Natural killer cell (primary cell): ENCODE data around the gene IFI35. TPM values are rescaled to one million over a fixed set of nuclear protein-coding genes. Genes with fewer than 3 reads are reported as not detected.
"Not testable (repeated sequence)": the region's sequence is repeated elsewhere in the genome, so short reads cannot be mapped to it uniquely, and the experiment has no call there.

Experiments
- ATAC-seq, 3 donors: fragments of 150-1000 bp in 2 of 3; fragments of 200-7000 bp in 1 of 3; cut with Tn5 transposase; 1 replicate in 1 of 3; 2 replicates in 2 of 3; pipeline ENCODE4 v1.10.0; 2021; ENCODE audit warnings: mild to moderate bottlenecking in 2 of 3, moderate library complexity in 2 of 3
- DNase-seq, 2 donors: peaks; one replicate each; pipeline versions ENCODE4 v3.0.0 to v3.0.0-alpha.2; 2013 to 2021; ENCODE audit warnings: mixed read lengths in 1 of 2
- H3K27ac ChIP-seq: one replicate; pipeline ENCODE4 v1.5.1; 2013; ENCODE audit warnings: mild to moderate bottlenecking, low read length
- H3K27me3 ChIP-seq: one replicate; pipeline ENCODE4 v1.6.1; 2013; ENCODE audit warnings: low read length; ENCODE audit not compliant: control insufficient read depth, insufficient read depth
- H3K36me3 ChIP-seq: one replicate; pipeline ENCODE4 v1.6.1; 2013; ENCODE audit warnings: low read length; ENCODE audit not compliant: control insufficient read depth, insufficient read depth
- H3K4me1 ChIP-seq: one replicate; pipeline ENCODE4 v1.6.1; 2013; ENCODE audit warnings: low read length; ENCODE audit not compliant: control insufficient read depth, insufficient read depth
- H3K4me3 ChIP-seq: one replicate; pipeline ENCODE4 v1.5.1; 2013; ENCODE audit warnings: low read length
- H3K9me3 ChIP-seq: one replicate; pipeline ENCODE4 v1.6.1; 2013; ENCODE audit warnings: low read length; ENCODE audit not compliant: control insufficient read depth, insufficient read depth
- H3K27ac Mint-ChIP-seq, 2 donors: one replicate each; pipeline ENCODE4 v1.8.0; 2022; ENCODE audit warnings: mild to moderate bottlenecking in 2 of 2, mixed read lengths in 2 of 2, moderate library complexity in 1 of 2
- H3K27me3 Mint-ChIP-seq, 2 donors: one replicate each; pipeline ENCODE4 v1.8.0; 2022; ENCODE audit warnings: low read depth in 2 of 2, mixed read lengths in 2 of 2
- H3K36me3 Mint-ChIP-seq: one replicate; pipeline ENCODE4 v1.8.0; 2022; ENCODE audit warnings: mixed read lengths
- H3K4me1 Mint-ChIP-seq, 2 donors: one replicate each; pipeline ENCODE4 v1.8.0; 2022; ENCODE audit warnings: mixed read lengths in 2 of 2
- H3K4me3 Mint-ChIP-seq: one replicate; pipeline ENCODE4 v1.8.0; 2022; ENCODE audit warnings: mild to moderate bottlenecking, moderate library complexity, mixed read lengths
- H3K9me3 Mint-ChIP-seq, 2 donors: one replicate each; pipeline ENCODE4 v1.8.0; 2022; ENCODE audit warnings: mixed read lengths in 2 of 2
- CTCF ChIP-seq: fragments of 200-600 bp; IDR thresholded peaks from one replicate; pipeline ENCODE4 v1.8.0; 2022; ENCODE audit warnings: antibody characterized with exemption
- WGBS: methylation state at CpG from one replicate; pipeline ENCODE4 v1.1.7; 2013; ENCODE audit warnings: missing lambda C conversion rate; ENCODE audit not compliant: insufficient coverage; 5-methylcytosine and 5-hydroxymethylcytosine counted together
- intact Hi-C: fragments of 100-400 bp; cut with micrococcal nuclease; formaldehyde crosslinking; loops from one replicate; pipeline ENCODE4 v1.14.2; 2022
- total RNA-seq, 4 donors: library from RNA; stranded (reverse); fragments of 120-200 nt in 1 of 4; gene quantifications; one replicate each; pipeline versions ENCODE4 v1.2.3 to v1.2.4, GENCODE V29; 2013 to 2022

Gene IFI35
- total RNA-seq, 3 donors from 2014 or later (not counting 1 experiment from before 2014, with no cell fraction given): 50.0 to 66.8 (median 59.4) TPM

- intact Hi-C loops: no loop called here
- 74% methylated on average over 5 of the region's 5 CpGs for WGBS
- peaks cover 7% of the 10 kb centered on the region for H3K4me1 ChIP-seq
- DNase-seq: no peak
- H3K27ac Mint-ChIP-seq: no peak overlapping the region
- H3K4me3 ChIP-seq: no peak overlapping the region
- no peaks in the 10 kb centered on the region for H3K9me3 ChIP-seq
- no peak overlapping the region for H3K4me3 Mint-ChIP-seq
- TF ChIP-seq CTCF: no peak
- H3K27me3 Mint-ChIP-seq: no peaks in the 10 kb centered on the region
- H3K36me3 Mint-ChIP-seq: no peaks in the 10 kb centered on the region
- no peak overlapping the region for H3K27ac ChIP-seq
- H3K9me3 Mint-ChIP-seq: no peaks in the 10 kb centered on the region
- no peaks in the 10 kb centered on the region for H3K36me3 ChIP-seq
- no peak for ATAC-seq
- no peaks in the 10 kb centered on the region for H3K27me3 ChIP-seq
- H3K4me1 Mint-ChIP-seq: peaks cover 6% of the 10 kb centered on the region in 2 donors
These were observed 37.5 kb upstream of the IFI35 start for GRCh38 chr17:42969001-42969581.

- no peak overlapping the region for H3K27ac ChIP-seq
- 93% methylated on average over 5 of the region's 5 CpGs for WGBS
- no peaks in the 10 kb centered on the region for H3K36me3 Mint-ChIP-seq
- no peak overlapping the region for H3K27ac Mint-ChIP-seq
- H3K4me3 Mint-ChIP-seq: no peak overlapping the region
- no peaks in the 10 kb centered on the region for H3K4me1 ChIP-seq
- TF ChIP-seq CTCF: no peak
- H3K4me1 Mint-ChIP-seq: no peaks in the 10 kb centered on the region
- no peak for ATAC-seq
- no peaks in the 10 kb centered on the region for H3K9me3 Mint-ChIP-seq
- DNase-seq: no peak
- no peak overlapping the region for H3K4me3 ChIP-seq
- H3K27me3 Mint-ChIP-seq: peaks cover 0 to 2% of the 10 kb centered on the region in 2 donors
- H3K27me3 ChIP-seq: no peaks in the 10 kb centered on the region
- H3K9me3 ChIP-seq: no peaks in the 10 kb centered on the region
- intact Hi-C loops: no loop called here
- no peaks in the 10 kb centered on the region for H3K36me3 ChIP-seq
These were observed 35.0 kb upstream of the IFI35 start for GRCh38 chr17:42971589-42971988.

- H3K4me1 Mint-ChIP-seq, H3K9me3 Mint-ChIP-seq, H3K27ac ChIP-seq, H3K4me1 ChIP-seq, ATAC-seq, H3K4me3 Mint-ChIP-seq, H3K4me3 ChIP-seq, H3K36me3 ChIP-seq, H3K9me3 ChIP-seq, H3K27me3 ChIP-seq, DNase-seq, H3K27ac Mint-ChIP-seq, H3K27me3 Mint-ChIP-seq, H3K36me3 Mint-ChIP-seq, intact Hi-C loops: not testable (repeated sequence)
- WGBS: 94% methylated on average over 3 of the region's 18 CpGs
These were observed 33.3 kb upstream of the IFI35 start for GRCh38 chr17:42973323-42973722.

GRCh38 chr17:42975265-42975664 is 31.3 kb upstream of the IFI35 start:
- H3K36me3 Mint-ChIP-seq: no peaks in the 10 kb centered on the region
- no peaks in the 10 kb centered on the region for H3K9me3 Mint-ChIP-seq
- Histone ChIP-seq H3K36me3 (no peaks in the 10 kb centered on the region), H3K4me1 (peaks cover 7% of the 10 kb centered on the region), H3K4me3 (no peak overlapping the region), H3K9me3 (no peaks in the 10 kb centered on the region), H3K27ac (no peak overlapping the region), H3K27me3 (no peaks in the 10 kb centered on the region)
- DNase-seq (no peak), ATAC-seq (no peak)
- no peak overlapping the region for H3K27ac Mint-ChIP-seq
- 58% methylated on average over 2 of the region's 2 CpGs for WGBS
- H3K27me3 Mint-ChIP-seq: peaks cover 0 to 2% of the 10 kb centered on the region in 2 donors
- intact Hi-C loops: no loop called here
- no peak for TF ChIP-seq CTCF
- no peak overlapping the region for H3K4me3 Mint-ChIP-seq
- peaks cover 4 to 11% of the 10 kb centered on the region in 2 donors for H3K4me1 Mint-ChIP-seq

- H3K27ac Mint-ChIP-seq, H3K36me3 ChIP-seq, ATAC-seq, H3K9me3 ChIP-seq, H3K27me3 Mint-ChIP-seq, H3K36me3 Mint-ChIP-seq, H3K27ac ChIP-seq, H3K4me3 ChIP-seq, DNase-seq, intact Hi-C loops, H3K27me3 ChIP-seq, H3K4me3 Mint-ChIP-seq, H3K9me3 Mint-ChIP-seq, H3K4me1 ChIP-seq: not testable (repeated sequence)
- WGBS: 92% methylated on average over 16 of the region's 16 CpGs
- peaks cover 4 to 15% of the 10 kb centered on the region in 2 donors for H3K4me1 Mint-ChIP-seq
These were observed 30.9 kb upstream of the IFI35 start for GRCh38 chr17:42975701-42976100.
